GM18508 (cell line): ENCODE results near the gene DTNBP1.

ENCODE experiments used
- ATAC-seq: cut with Tn5 transposase; IDR thresholded peaks from one replicate; pipeline ENCODE4 v1.9.1; 2021; ENCODE audit warnings: moderate number of reproducible peaks; ENCODE audit not compliant: insufficient read depth, unreplicated experiment

DTNBP1 gene

DNA sequence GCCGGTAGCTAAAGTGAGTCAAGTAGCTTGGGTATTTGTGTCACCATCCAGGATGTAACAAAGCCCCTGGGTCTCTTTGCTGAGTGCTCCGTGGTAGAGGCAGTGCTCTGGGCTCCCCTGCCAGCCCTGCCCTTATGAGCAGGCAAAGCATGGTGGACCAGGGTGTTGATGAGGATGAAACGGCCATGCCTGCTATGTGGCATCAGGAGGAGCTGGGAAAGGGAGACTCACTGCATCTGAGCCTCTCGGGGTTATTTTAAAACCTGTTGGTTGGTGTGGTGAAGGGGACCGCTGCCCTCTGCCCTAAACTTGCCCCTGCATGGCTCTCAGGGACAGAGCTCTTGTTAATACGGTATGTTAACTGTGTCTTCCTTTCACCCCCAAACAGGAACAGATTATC lies 143.1 kb downstream of the DTNBP1 start:
- no peak for ATAC-seq

GRCh38 chr6:15518878-15519277 lies 143.9 kb downstream of the DTNBP1 start:
- ATAC-seq = no peak

GRCh38 chr6:15518057-15518456 lies 144.8 kb downstream of the DTNBP1 start:
- no peak for ATAC-seq

DNA sequence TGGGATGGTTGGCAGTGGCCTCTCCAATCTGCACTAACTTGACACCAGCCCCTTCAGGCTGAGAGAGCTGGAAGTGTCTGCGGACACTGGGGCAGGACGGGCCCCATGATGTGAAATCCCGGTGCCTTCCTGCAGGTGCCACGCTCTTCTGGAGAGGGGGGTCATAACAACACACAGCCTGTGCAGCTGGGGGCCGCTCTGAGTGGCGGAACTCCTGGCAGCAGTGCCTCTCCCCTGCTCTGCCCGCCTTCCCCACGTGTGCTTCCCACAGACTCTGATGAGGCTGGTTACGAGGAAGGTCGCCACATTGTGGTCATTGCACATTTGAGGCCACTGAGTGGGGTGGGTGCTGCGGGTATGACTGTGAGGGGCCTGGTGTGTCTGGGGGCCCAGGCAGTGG lies 145.2 kb downstream of the DTNBP1 start:
- ATAC-seq = no peak

- ATAC-seq = no peak
These were observed 145.8 kb downstream of the DTNBP1 start for GRCh38 chr6:15516923-15517560.

- ATAC-seq = no peak
These were observed 146.4 kb downstream of the DTNBP1 start for GRCh38 chr6:15516378-15516777.

DNA sequence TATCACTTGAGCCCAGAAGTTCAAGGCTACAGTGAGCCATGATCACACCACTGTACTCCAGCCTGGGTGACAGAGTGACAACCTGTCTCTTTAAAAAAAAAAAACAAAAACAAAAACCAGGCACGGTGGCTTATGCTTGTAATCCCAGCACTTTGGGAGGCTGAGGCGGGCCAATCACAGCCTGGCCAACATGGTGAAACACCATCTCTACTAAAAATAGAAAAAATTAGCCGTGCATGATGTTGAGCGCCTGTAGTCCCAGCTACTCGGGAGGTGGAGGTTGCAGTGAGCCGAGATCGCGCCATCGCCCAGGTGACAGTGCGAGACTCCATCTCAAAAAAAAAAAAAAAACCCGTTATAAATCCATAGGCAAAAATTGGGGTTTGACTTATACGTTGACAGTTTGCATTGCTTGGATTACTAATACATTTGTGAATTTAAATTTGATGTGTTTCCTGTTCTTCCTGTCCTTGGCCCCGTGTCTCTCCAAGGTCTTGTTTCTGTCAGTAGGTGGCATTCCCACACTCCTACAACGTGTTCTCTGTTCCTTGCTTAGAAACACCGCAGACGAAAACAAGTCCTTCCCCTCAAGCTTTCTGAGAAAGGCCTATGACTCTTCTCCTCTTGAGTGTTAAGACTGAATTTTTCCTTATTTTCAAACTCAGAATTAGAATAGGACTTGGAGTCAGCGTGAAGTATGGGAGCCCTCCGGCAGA lies 147.0 kb downstream of the DTNBP1 start:
- no peak for ATAC-seq

GRCh38 chr6:15515226-15515625 lies 147.6 kb downstream of the DTNBP1 start:
- no peak for ATAC-seq

- ATAC-seq = no peak
These were observed 148.8 kb downstream of the DTNBP1 start for GRCh38 chr6:15513801-15514711.

- no peak for ATAC-seq
These were observed 149.6 kb downstream of the DTNBP1 start for GRCh38 chr6:15513131-15513771.

GRCh38 chr6:15512721-15513120 lies 150.1 kb downstream of the DTNBP1 start:
- ATAC-seq = no peak

DNA sequence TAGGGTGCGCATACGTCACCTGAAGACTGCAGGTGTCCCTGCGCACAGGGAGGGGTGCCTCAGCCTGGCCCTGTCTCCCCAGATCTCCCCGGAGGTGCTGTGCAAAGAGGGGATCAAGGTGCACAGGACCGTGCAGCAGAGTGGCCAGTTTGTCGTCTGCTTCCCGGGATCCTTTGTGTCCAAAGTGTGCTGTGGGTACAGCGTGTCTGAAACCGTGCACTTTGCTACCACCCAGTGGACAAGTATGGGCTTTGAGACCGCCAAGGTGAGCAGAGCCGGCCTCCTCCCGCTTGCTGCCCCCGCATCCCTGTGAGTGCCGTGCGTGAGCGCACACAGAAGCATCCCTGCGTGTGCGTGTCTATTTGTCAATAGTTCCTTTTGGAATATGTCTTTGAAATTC lies 150.7 kb downstream of the DTNBP1 start:
- ATAC-seq = no peak

- ATAC-seq = no peak
These were observed 151.3 kb downstream of the DTNBP1 start for GRCh38 chr6:15511248-15512125.

- ATAC-seq = no peak
These were observed 152.1 kb downstream of the DTNBP1 start for GRCh38 chr6:15510536-15511247.

GRCh38 chr6:15510121-15510520 lies 152.7 kb downstream of the DTNBP1 start:
- ATAC-seq = no peak

DNA sequence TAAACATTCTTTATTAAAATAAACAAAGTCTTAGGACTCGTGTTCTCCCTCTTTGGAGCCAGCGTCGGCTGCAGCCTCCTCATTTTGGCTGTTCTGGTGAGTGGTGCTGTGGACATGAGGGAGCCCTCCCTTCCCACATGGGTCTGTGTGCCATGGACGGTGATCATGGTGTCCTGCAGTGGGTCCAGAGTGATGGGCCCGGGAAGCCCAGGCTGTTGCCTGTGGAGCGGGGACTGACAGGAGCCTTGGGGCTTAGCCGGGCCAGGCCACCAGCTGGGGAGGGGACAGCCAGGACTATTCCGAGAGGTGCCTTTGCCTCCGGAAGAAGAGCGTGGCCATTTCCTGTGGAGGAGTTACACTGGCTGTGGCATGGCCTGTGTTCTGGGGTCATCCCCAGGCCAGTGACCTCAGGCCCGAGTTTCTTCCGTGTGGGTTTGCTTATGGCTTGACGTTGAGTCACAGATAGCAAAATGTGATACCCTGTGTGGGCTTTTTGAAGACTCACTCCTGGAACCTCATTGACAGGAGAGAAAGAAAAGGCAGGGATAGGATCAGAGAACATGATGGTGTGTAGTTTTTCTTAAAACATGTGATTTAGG lies 153.4 kb downstream of the DTNBP1 start:
- no peak for ATAC-seq

DNA sequence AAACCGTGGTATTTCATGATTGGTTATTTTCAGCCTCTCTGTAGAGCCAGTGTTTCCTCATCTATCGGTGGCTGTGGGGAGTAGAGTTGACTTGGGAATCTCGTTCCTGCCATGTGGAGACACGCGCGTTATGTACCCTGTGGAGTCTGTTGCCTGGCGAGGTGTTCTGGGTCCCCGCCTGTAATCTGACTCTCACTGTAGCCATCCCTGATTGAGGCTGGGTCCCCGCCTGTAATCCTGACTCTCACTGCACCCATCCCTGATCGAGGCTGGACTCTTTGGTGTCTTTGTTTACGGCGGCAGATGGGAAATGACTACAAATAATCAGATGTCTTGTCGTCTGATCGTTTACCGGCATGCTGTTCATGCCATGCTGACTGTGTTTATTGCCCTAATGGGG lies 153.9 kb downstream of the DTNBP1 start:
- ATAC-seq = no peak

- ATAC-seq = no peak
These were observed 154.4 kb downstream of the DTNBP1 start for GRCh38 chr6:15508441-15508871.

DNA sequence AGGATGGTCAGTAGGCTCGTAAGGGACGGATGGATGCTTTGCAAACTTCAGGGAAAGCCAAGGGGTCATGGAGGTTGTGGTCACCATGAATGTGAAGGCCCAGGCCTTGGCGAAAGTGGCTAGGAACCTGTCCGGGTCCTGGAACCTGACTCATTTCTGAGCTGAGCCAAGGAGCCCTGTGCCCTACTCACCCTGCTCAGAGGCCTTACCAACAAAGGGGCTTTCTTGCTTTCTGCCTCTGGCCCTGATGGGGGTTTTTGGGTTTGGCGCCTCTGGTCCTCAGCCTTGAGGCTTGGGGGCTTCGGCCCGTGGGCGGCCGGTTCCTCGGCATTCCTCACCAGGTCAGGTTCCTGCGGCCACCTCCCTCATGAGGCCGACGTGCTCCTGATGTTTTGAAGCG lies 155.1 kb downstream of the DTNBP1 start:
- ATAC-seq = no peak
